B cell (primary cell): Measurements from ENCODE around the gene DDX10. TPM values are rescaled to one million over a fixed set of nuclear protein-coding genes. Genes with fewer than 3 reads are reported as not detected.

Experiments
- ATAC-seq: fragments of 200-7000 bp; cut with Tn5 transposase; one replicate; pipeline ENCODE4 v1.10.0; 2021; ENCODE audit warnings: low read depth, mild to moderate bottlenecking, moderate number of reproducible peaks, moderate library complexity
- CTCF ChIA-PET: fragments of 350-600 bp; sonication (Branson Sonifier 250); formaldehyde crosslinking; loops from one replicate; lab custom pipeline; 2021; ENCODE audit warnings: antibody characterized with exemption, inconsistent platforms; lab: Charles Lee
- POLR2A ChIA-PET: fragments of 350-600 bp; sonication (Branson Sonifier 250); formaldehyde crosslinking; loops from one replicate; lab custom pipeline; 2021; ENCODE audit warnings: antibody characterized with exemption; lab: Charles Lee
- DNase-seq: peaks from one replicate; pipeline ENCODE4 v3.0.0; 2013
- H2AFZ ChIP-seq: 2 replicates; pipeline ENCODE4 v1.6.1; 2012; ENCODE audit warnings: mild to moderate bottlenecking, low read depth, low read length; ENCODE audit not compliant: insufficient read depth, poor library complexity, severe bottlenecking
- H3K27ac ChIP-seq, 2 donors: 1 replicate in 1 of 2; 2 replicates in 1 of 2; pipeline ENCODE4 v1.5.1; 2012 to 2013; ENCODE audit warnings: low read length in 2 of 2, mild to moderate bottlenecking in 2 of 2, moderate library complexity in 1 of 2
- H3K27me3 ChIP-seq, 4 experiments: fragments of 200-600 bp in 1 of 4; sonication (generic) in 1 of 4; replicated peaks in 1 of 4; 1 replicate in 2 of 4; 2 replicates in 2 of 4; pipeline versions ENCODE4 v1.6.1 to v1.7.0; 2013 to 2016; ENCODE audit warnings: low read length in 3 of 4, mild to moderate bottlenecking in 2 of 4, mixed read lengths in 1 of 4, moderate library complexity in 1 of 4; ENCODE audit not compliant: insufficient read depth in 4 of 4, control insufficient read depth in 3 of 4; ENCODE audit errors: control extremely low read depth in 1 of 4
- H3K36me3 ChIP-seq, 2 experiments: replicated peaks in 1 of 2; 1 replicate in 1 of 2; 2 replicates in 1 of 2; pipeline versions ENCODE4 v1.6.1 to v1.7.1; 2013; ENCODE audit warnings: low read length in 1 of 2; ENCODE audit not compliant: insufficient read depth in 2 of 2, control insufficient read depth in 1 of 2; ENCODE audit errors: control extremely low read depth in 1 of 2, extremely low read depth in 1 of 2
- H3K4me1 ChIP-seq, 2 donors: fragments of 200-600 bp in 1 of 2; sonication (generic) in 1 of 2; 1 replicate in 1 of 2; 2 replicates in 1 of 2; pipeline versions ENCODE4 v1.5.1 to v1.6.1; 2013 to 2017; ENCODE audit warnings: low read length in 2 of 2; ENCODE audit not compliant: control insufficient read depth in 2 of 2, insufficient read depth in 2 of 2
- H3K4me2 ChIP-seq: replicated peaks from 2 replicates; pipeline ENCODE3; 2012; ENCODE audit warnings: mild to moderate bottlenecking, low read depth, low read length; ENCODE audit not compliant: poor library complexity, severe bottlenecking
- H3K4me3 ChIP-seq, 5 experiments: fragments of 200-600 bp in 1 of 5; sonication (generic) in 1 of 5; 1 replicate in 3 of 5; 2 replicates in 2 of 5; pipeline versions ENCODE4 v1.5.1 to v1.7.0; 2011 to 2016; ENCODE audit warnings: low read length in 4 of 5, mild to moderate bottlenecking in 4 of 5, low read depth in 2 of 5, control low read depth in 1 of 5, moderate library complexity in 1 of 5; ENCODE audit not compliant: insufficient read depth in 1 of 5; ENCODE audit errors: control extremely low read depth in 1 of 5, extremely low read depth in 1 of 5
- H3K79me2 ChIP-seq: fragments of 200-600 bp; sonication (generic); one replicate; pipeline ENCODE4 v1.6.0; 2016; ENCODE audit warnings: low read length; ENCODE audit not compliant: control insufficient read depth, insufficient read depth
- H3K9ac ChIP-seq: fragments of 200-600 bp; sonication (generic); 2 replicates; pipeline ENCODE4 v1.6.1; 2017; ENCODE audit warnings: mild to moderate bottlenecking, low read length, moderate library complexity
- H3K9me3 ChIP-seq, 3 donors: one replicate each; pipeline versions ENCODE4 v1.6.1 to v1.7.1; 2013; ENCODE audit warnings: low read length in 2 of 3; ENCODE audit not compliant: control insufficient read depth in 2 of 3, insufficient read depth in 1 of 3; ENCODE audit errors: control extremely low read depth in 1 of 3
- H4K20me1 ChIP-seq: 2 replicates; pipeline ENCODE4 v1.6.0; 2012; ENCODE audit warnings: mild to moderate bottlenecking, low read length; ENCODE audit not compliant: insufficient read depth, control insufficient read depth, poor library complexity, severe bottlenecking
- H3K27ac Mint-ChIP-seq: one replicate; pipeline ENCODE4 v1.8.0; 2021; ENCODE audit warnings: mixed read lengths
- H3K27me3 Mint-ChIP-seq: one replicate; pipeline ENCODE4 v1.8.0; 2021; ENCODE audit warnings: mixed read lengths
- H3K4me1 Mint-ChIP-seq: one replicate; pipeline ENCODE4 v1.8.0; 2021; ENCODE audit warnings: mixed read lengths
- H3K4me3 Mint-ChIP-seq: one replicate; pipeline ENCODE4 v1.8.0; 2021; ENCODE audit warnings: mixed read lengths
- H3K9me3 Mint-ChIP-seq: one replicate; pipeline ENCODE4 v1.8.0; 2022; ENCODE audit warnings: mixed read lengths; ENCODE audit not compliant: insufficient read depth
- CTCF ChIP-seq: fragments of 200-600 bp; IDR thresholded peaks from one replicate; pipeline ENCODE4 v1.8.0; 2022; ENCODE audit warnings: antibody characterized with exemption, mild to moderate bottlenecking
- EZH2 ChIP-seq: IDR thresholded peaks from 2 replicates; pipeline ENCODE4 v1.6.1; 2012; ENCODE audit warnings: borderline replicate concordance, low read depth, mild to moderate bottlenecking, moderate library complexity, low read length; ENCODE audit not compliant: insufficient read depth, poor library complexity, severe bottlenecking
- WGBS: methylation state at CpG from one replicate; pipeline ENCODE4 v1.1.5; 2013; ENCODE audit warnings: missing lambda C conversion rate; ENCODE audit not compliant: insufficient coverage; 5-methylcytosine and 5-hydroxymethylcytosine counted together
- intact Hi-C: fragments of 100-400 bp; cut with micrococcal nuclease; formaldehyde crosslinking; loops from one replicate; pipeline ENCODE4 v1.10.0; 2022
- polyA plus RNA-seq: library from polyadenylated mRNA; depleted of rRNA; stranded (reverse); fragments of >200 nt; gene quantifications from 2 replicates; pipeline ENCODE4 v1.2.3, GENCODE V29; 2012
- total RNA-seq, 2 donors: library from RNA; stranded (reverse); fragments of 120-200 nt in 1 of 2; gene quantifications; 1 replicate in 1 of 2; 2 replicates in 1 of 2; pipeline versions ENCODE4 v1.2.3 to v1.2.4, GENCODE V29; 2013 to 2022

The DDX10 gene
- total and polyA plus RNA-seq, 2 donors (not counting 1 experiment from before 2014, with no cell fraction given), result 15.6 to 30.6 TPM

- ATAC-seq (no peak), DNase-seq (no peak)
- Mint-ChIP-seq H3K4me1 (no peaks in the 10 kb centered on the region), H3K27me3 (no peaks in the 10 kb centered on the region), H3K27ac (no peak overlapping the region), H3K4me3 (no peak overlapping the region), H3K9me3 (no peaks in the 10 kb centered on the region)
- Histone ChIP-seq H2AFZ (no peak overlapping the region), H3K4me3 (no peak overlapping the region), H3K27me3 (no peaks in the 10 kb centered on the region), H3K79me2 (no peaks in the 10 kb centered on the region), H3K4me1 (no peaks in the 10 kb centered on the region), H3K4me2 (no peak overlapping the region), H3K27ac (no peak overlapping the region), H3K36me3 (peaks cover 0 to 13% of the 10 kb centered on the region in 2 experiments), H3K9ac (no peak overlapping the region), H4K20me1 (no peaks in the 10 kb centered on the region), H3K9me3 (no peaks in the 10 kb centered on the region)
- ChIA-PET POLR2A (no interaction called here), CTCF (no interaction called here)
- 100% methylated on average over 2 of the region's 2 CpGs for WGBS
- TF ChIP-seq CTCF (no peak), EZH2 (no peak)
- intact Hi-C loops, result no loop called here
Measured at GRCh38 chr11:108921211-108921610, 256.3 kb downstream of the DDX10 start.

- H4K20me1 ChIP-seq, result no peaks in the 10 kb centered on the region
- H3K27ac ChIP-seq, result no peak overlapping the region
- H3K4me2 ChIP-seq, result no peak overlapping the region
- no peaks in the 10 kb centered on the region for H3K4me1 Mint-ChIP-seq
- intact Hi-C loops, result no loop called here
- no peak overlapping the region for H3K4me3 ChIP-seq
- ATAC-seq (no peak), DNase-seq (no peak)
- H3K9me3 ChIP-seq, result no peaks in the 10 kb centered on the region
- CTCF ChIA-PET, result no interaction called here
- no peaks in the 10 kb centered on the region for H3K79me2 ChIP-seq
- H2AFZ ChIP-seq, result no peak overlapping the region
- WGBS, result no CpG with 5 or more reads among the region's 3 CpGs
- H3K4me3 Mint-ChIP-seq, result no peak overlapping the region
- no peaks in the 10 kb centered on the region for H3K27me3 Mint-ChIP-seq
- H3K36me3 ChIP-seq, result peaks cover 0 to 11% of the 10 kb centered on the region in 2 experiments
- H3K9me3 Mint-ChIP-seq, result no peaks in the 10 kb centered on the region
- TF ChIP-seq EZH2, result no peak
- no peak for TF ChIP-seq CTCF
- H3K9ac ChIP-seq, result no peak overlapping the region
- H3K4me1 ChIP-seq, result no peaks in the 10 kb centered on the region
- no peaks in the 10 kb centered on the region for H3K27me3 ChIP-seq
- POLR2A ChIA-PET, result no interaction called here
- no peak overlapping the region for H3K27ac Mint-ChIP-seq
Measured at GRCh38 chr11:108922241-108922640, 257.4 kb downstream of the DDX10 start.
